SK-N-MC (cell line): Measurements from ENCODE around the gene BACH2.

Experiments
- EZH2 ChIP-seq: fragments of 200-600 bp; sonication (generic); IDR thresholded peaks from one replicate; pipeline ENCODE4 v1.6.1; 2017; ENCODE audit warnings: antibody characterized with exemption
- POLR2AphosphoS5 ChIP-seq: IDR thresholded peaks from 2 replicates; pipeline ENCODE4 v1.6.1; 2012; ENCODE audit warnings: mild to moderate bottlenecking, low read depth, low read length, borderline replicate concordance

DNA sequence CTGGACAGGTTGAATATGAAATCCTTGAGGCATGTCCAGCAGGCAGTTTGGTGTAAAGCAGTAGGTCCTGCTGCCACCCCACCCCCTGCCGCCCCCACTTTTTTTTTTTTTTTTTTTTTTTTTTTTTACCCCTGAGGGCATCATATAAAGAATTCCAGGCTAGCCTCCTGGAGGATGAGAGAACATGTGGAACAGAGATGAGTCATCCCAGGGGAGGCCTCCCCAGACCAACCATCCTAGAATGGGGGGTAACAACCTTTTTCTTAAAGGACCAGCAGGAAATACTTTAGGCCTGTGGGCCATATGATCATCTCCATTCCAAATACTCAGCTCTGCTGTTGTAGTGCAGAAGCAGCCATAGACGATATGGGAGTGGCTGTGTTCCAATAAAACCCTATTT lies 231.5 kb downstream of the BACH2 start:
- TF ChIP-seq POLR2AphosphoS5 (no peak), EZH2 (no peak)
